HG03060 (cell line): ENCODE measurements around the gene SCUBE1.
"Not testable (repeated sequence)": the region's sequence is repeated elsewhere in the genome, so short reads cannot be mapped to it uniquely, and the experiment has no call there.

Experiments used
- ATAC-seq: cut with Tn5 transposase; IDR thresholded peaks from one replicate; pipeline ENCODE4 v1.9.1; 2021; ENCODE audit warnings: low read depth, moderate number of reproducible peaks; ENCODE audit not compliant: unreplicated experiment

The SCUBE1 gene

DNA sequence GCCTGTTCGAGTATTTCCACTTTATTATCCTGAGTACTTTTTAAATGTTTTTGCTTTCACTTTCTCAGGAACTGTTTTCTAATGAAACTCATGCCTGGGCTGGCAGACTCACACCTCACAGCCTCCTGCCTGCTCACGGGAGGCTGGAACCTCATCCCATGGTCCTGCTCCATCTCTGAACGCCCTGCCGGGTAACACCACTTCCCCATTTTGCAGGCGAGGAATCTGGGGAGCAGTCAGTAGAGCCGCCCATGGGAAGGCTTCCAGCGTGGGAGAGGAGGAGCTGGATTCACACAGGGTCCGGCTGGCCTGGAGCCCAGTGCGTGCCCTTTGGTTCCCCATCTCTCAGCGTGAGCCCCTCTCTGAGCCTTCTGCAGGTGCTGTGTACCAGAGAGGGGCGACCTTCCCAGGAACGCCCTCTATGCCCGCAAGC is 53.6 kb downstream of the SCUBE1 start:
- ATAC-seq = no peak

DNA sequence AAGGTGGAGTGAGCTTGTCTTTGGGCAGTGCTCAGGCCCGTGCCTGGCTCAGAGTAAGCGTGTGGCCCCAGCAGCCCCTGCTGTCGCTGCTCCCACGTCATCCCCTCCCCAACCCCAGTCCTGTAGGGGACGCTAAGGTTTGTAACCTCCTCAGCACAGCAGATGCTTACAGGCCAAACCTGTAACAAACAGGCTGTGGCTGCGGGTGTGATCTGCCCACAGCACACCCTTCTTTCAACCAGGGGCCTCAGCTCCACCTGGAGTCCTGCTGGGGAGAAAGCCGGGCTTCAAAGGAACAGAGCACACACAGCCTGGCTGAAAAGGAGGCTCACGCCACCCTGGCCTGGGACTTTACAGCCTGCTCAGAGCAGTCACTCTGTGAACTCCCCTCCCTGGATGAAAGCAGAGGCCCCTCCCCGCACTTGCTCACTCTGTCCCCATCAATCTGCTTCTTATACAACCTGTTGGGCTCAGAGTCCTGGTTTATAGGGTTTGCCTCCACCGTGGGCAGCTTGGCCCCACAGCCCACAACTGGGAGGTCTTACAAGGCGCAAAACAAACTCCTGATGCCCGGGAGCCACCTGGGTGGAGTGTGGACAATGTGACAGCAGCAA is 54.3 kb downstream of the SCUBE1 start:
- ATAC-seq = no peak

DNA sequence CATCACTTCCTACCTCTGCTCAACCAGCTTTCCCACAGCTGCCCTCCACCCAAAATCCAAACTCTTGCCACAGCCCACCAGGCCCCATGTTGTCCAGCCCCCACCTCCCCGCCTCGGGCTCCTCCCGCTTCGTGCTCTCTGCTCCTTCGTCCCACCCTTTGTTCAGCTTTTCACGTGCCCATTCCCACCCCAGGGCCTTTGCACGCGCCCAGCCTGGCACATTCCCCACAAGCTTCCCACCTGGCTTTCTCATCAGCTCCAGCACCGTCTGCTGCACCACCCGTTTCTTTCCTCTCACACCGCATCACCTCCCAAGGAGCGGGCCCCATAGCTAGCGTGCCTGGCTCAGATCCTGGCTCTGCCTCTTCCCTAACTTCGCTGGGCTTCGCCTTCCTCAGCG is 54.8 kb downstream of the SCUBE1 start:
- no peak for ATAC-seq

DNA sequence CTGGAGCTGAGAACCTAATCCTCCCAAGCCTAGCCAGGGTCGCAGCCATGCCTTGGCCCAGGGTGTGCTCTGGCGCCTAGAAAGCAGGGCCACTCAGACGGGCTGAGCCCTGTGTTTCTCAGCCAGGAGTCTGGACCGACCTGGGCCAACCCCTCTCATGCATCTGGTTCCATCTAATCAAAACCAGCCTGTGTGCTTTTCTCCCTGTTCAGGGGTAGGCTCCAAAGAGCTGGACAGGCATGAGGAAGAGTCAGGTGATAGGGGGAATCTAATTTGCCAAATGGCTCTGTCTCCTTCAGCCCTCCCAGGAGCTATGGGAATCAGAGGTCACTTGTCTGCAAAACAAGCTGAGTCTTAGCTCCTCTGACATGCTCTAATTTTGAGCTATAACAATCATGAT is 55.7 kb downstream of the SCUBE1 start:
- no peak for ATAC-seq

DNA sequence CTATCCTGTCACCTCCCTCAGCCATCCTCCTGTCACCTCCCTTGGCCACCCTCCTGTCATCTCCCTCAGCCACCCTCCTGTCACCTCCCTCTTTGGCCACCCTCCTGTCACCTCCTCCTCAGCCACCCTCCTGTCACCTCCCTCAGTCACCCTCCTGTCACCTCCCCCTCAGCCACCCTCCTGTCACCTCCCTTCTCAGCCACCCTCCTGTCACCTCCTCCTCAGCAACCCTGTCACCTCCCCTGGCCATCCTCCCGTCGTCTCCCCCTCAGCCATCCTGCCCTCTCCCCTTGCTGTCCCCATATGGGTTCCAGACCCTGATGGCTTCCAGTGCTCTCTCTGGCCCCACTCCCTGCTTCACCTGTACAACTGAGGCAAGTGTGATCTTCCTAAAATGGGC is 61.8 kb downstream of the SCUBE1 start:
- ATAC-seq = no peak

DNA sequence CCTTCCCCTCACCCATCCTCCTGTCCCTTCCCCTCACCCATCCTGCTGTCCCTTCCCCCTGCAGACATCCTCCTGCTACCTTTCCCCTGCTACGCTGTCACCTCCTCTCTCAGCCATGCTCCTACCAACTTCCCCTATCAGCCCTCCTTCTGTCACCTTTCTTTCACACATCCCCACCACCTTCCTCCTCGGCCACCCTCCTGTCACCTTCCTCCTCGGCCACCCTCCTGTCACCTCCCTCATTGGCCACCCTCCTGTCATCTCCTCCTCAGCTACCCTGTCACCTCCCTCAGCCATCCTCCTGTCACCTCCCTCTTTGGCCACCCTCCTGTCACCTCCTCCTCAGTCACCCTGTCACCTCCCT is 62.7 kb downstream of the SCUBE1 start:
- not testable (repeated sequence) for ATAC-seq

DNA sequence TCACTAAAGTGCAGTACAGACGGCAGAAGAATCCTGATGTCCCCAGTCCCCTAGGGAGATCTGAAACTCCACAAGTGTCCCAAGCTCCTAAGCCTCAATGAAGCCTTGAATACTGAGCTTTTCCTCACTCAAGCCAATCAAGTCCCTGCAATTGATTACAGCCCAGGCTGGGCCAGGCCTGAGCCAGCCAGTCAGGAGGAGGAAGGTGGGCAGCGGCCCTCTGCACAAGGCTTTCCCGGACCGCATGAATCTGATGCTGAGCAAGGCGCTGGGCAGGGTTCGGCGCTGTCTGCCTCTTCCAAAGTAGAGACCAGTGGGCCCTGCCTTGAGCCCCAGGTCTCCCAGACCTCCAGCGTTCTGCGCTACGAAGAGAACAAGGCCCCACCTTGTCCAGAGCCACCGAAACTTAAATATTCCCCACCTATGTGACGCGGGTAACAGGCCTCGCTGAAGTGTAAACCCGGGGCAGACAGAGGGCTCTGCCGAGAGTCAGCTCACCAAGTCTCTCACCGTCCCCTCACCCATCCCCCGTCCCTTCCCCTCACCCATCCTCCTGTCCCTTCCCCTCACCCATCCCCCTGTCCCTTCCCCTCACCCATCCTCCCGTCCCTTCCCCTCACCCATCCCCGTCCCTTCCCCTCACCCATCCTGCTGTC is 63.2 kb downstream of the SCUBE1 start:
- no peak for ATAC-seq

DNA sequence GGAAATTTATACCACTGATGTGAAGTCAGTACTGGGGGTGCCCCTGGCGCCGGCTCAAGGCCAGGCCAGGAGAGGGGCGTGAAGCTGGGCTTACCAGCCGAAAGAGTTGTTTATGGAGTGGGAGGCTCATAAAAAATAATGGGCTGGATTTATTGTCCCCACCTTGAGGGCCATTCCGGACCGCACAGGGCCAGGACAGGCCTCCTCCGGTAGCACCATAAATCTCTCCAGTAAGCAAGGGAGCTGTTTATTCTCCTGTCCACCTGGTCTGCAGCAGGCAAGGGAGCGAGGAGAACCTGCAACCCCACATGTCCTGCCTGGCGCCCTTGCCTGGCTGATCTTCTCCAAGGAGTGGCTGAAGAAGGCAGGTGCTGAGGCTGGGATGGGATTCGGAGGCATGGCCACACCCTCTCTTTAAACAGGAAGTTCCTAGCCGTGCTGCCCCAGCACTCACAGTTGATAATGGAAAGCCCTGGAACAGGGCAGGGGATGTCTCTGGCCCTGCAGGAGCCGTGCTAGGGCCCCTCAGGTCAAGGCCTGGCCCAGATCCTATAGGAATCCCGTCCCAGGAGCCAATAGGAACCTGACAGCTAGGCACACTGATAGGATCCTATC is 65.1 kb downstream of the SCUBE1 start:
- ATAC-seq = no peak

DNA sequence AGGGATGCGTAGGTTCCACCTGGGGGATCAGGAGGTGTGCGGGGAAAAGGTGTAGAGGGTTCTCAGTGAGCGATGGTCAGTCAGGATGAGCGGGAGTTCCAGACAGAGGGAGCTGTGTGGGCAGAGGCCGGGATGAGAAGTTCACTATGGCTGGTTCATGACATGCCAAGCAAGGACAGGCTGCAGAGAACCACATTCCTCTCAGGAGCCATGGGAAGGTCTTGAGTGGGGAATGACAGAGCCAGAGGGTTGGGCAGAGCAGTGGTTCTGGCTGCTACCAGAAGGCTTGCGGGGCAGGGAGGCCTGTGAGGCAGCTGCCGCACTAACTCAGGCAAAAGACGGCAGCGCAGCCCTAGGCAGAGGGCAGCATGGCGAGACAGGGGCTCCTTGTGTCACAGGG is 66.1 kb downstream of the SCUBE1 start:
- ATAC-seq = no peak

DNA sequence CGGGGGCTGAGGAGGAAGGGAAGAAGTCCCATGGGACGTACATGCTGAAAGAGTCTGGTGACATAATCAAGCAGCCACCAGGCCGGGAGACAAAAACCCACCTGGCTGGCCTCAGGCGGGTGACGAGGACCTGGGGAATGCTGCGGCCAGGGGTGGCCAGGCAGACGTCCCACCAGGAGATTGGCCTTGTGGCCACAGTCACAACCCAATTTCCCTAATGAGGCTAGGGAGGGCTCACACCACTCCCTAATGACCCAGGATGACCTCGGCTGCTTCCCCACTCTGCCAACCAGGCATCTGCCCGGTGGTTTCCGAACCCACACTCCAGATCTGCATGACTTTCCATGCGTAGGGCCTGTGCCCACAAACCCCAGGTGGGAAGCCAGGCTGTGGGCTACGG is 66.9 kb downstream of the SCUBE1 start:
- no peak for ATAC-seq

DNA sequence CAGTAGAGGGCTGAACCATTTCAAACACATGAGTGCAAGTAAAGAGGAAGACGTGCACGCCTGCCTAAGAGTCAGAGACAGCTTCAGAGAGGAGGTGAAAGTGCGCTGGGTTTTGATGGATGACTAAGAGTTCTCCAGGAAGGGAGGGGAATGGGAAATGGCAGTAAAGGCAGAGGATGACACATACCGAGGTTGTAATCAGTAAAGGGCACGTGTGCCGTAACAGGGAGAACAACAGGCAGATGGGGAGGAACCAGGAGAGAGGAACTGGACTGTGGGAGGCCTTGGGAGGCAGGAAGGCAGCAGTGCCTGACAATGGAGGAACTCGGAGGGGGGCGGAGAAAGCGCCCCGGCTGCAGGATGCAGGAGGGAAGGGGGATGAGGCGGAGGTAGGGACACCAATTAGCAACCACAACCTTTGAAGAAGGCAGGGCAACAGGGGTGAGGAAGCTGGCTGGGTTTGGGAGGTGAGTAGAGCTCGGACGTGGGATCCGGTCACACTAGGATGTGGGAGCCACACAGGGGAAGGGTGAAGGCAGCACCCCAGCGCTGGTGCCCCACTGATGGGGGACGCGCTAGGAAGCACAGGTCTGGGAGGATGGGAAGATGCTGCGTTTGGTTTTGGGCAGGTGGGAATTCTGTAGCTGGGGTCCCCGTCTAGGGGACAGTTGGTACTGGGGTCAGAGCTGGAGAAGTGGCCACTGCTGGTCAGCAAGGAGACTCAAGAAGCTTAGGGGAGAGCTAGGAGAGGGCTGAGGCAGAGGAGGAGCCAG is 67.4 kb downstream of the SCUBE1 start:
- no peak for ATAC-seq

DNA sequence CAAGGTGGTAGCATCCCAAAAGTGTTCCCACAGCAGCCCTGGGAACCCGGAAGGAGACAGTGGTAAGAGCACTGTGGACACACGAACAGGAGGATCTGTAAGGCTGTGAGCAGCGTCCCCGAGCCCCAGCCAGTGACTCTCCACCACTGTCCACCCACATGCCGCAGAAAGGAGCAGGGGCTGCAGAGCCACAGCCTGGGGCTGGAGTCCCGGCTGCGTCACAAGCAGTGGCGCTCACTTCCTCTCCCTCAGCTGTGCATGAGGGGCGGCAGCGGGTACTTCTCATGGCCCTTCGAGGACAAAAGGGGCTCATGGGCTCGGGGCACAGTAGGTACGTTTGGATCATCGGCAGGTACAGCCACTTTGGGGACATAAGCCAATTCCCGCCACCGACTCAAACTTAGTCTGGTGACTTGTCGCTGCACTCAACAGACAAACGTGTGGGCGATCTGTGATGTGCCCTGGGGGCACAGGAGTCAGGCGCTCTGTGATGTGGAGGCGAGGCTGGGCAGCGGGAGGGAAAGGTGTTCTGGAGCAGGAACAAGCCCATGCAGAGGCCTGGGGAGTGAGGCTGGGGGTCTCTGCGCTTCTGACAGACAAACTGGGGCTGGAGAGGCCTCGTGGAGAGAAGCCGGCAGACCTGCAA is 68.5 kb downstream of the SCUBE1 start:
- no peak for ATAC-seq

DNA sequence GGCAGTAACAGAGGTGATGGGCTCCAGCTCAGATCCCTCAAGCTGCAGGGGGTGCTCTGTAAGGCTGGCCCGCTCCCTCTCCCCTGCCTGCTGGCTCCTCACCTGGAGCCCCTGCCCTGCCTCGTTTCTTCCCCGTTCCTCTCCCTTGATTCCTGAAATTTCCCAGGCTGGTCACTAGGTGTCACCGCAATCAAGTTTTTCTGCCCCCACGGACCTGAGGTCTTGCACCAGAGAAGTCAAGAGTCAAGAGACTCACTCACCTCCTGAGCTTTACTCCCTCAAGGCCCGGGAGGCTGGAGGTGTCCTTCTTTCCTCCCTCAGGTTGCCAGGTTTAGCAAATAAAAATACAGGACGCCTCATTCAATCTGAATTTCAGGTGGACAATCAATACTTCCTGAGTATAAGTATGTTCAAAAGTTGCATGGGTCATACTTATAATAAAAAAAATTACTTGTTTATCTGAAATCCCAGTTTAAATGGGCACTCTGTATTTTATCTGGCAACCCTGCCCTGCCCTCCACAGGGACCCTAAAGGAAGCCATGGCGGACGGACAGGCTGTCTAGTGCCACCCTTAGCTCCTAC is 69.2 kb downstream of the SCUBE1 start:
- no peak for ATAC-seq

DNA sequence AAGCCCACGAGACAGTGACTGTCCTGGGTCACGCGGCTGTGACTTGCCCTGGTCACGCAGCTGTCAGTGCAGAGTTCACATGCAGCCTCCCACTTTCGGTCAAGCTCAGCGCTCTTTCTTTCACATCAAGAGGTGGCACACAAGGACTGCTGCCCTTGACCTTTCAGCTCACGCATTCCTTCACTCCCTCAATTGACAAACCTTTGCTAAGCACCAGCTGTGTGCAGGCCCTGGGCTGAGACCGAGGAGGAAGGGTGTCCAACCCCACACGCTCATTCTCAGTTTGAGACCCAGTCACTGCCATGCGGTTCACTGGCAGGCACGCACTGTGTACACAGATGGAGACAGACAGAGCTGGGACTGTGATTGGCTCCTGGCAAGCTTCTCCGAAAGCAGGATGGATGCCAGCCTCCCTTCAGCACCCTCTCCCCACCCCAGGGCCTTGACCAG is 70.3 kb downstream of the SCUBE1 start:
- ATAC-seq = no peak

DNA sequence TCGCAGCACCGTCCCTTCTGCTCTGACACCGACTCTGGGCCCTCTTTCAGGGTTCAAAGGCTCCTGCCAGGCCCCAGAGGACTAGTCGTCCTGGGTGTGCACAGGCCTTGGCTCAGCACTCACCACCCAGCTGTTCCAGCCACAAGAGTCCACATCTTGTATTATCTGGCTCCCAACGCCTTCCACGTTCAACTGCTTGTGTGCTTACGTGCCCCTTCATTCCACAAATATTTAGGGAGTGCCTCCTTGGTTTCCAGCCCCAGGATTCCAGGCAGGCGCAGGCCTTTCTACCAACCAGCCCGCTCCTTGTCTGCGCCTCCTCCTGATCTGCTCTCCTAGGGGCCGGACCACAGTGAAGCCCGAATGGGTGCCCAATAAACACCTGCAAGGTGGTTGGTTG is 70.9 kb downstream of the SCUBE1 start:
- no peak for ATAC-seq

DNA sequence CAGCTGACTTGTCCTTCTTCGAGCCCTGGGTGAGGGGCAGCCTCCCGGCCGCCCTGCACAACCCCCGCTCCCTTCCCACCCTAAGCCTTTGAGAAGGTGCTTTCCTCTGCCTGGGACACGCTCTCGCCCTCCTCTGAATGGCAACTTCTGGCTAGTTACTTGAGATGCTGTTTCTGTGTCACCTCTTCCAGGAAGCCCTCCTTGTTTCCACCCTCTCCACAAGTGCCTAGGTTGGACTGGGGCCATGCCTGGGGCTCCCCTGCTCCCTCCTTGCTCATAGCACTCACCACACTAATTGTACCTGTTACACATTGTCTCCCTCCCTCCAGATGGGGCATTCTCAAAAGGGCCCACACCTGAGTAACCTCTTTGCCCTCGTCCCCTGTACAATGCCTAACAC is 72.2 kb downstream of the SCUBE1 start:
- ATAC-seq = no peak

DNA sequence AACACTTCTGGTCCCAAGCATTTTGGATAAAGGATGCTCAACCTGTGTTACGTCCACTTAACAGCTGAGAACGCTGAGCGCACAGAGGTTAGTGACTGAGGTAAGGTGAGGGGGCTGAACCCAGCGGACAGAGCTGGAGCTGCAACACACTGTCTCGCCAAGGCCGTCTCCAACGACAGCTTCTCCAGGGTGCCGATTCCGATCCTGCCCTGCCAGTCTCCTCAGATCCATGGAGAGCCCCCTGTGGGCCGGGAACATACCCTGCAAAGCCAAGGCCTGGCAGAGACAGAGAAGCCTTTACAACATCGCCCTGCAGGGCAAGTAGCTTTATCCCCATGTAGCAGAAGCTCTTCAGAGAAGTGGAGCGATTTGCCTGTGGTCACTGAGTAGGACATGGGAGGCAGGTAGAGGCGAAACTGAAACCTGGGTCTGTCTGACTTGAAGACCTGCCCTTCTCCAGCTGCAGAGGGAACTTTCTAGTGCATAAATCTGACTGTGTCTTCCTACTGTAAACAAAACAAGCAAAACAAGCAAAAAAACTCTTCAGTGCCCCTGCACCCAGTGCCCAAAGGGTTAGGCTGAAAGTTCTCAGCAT is 72.8 kb downstream of the SCUBE1 start:
- no peak for ATAC-seq

DNA sequence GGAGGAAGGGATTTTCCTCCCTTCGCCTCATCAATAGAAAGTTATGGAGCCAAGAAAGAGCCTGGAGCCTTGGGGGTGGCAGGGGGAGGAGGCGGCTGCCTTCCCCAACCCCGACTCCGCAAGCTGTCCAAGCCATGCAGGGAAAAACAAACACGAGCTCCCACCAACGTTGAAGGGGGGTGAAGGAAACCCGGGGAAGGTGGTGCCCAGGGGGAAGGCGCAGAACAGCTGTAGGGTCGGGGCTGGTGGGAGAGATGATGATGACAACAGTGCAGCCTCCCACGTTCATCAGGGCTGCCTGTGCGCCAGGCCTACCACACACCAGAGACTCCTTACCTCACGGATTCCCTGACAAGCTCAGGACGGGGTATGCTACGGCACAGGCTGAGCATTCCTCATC is 73.5 kb downstream of the SCUBE1 start:
- no peak for ATAC-seq

DNA sequence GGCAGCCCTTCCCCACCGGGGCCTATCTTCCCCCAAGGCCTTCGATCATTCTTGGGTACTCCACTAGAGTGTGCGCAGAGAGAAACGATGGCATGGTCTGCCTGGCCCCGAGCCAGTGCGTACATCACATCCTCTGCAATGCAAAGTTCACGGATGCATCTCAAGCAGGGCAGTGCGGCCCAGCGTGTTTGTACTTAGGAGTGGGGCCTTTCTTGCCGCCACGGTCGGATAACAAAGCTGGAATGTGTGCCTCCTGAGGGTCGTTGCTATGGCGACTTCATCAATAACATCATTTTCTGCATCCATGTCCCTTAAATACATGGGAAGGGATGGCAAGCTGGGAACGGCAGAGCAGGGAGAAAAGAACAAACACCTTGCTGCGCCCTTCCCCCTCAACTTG is 73.9 kb downstream of the SCUBE1 start:
- no peak for ATAC-seq

DNA sequence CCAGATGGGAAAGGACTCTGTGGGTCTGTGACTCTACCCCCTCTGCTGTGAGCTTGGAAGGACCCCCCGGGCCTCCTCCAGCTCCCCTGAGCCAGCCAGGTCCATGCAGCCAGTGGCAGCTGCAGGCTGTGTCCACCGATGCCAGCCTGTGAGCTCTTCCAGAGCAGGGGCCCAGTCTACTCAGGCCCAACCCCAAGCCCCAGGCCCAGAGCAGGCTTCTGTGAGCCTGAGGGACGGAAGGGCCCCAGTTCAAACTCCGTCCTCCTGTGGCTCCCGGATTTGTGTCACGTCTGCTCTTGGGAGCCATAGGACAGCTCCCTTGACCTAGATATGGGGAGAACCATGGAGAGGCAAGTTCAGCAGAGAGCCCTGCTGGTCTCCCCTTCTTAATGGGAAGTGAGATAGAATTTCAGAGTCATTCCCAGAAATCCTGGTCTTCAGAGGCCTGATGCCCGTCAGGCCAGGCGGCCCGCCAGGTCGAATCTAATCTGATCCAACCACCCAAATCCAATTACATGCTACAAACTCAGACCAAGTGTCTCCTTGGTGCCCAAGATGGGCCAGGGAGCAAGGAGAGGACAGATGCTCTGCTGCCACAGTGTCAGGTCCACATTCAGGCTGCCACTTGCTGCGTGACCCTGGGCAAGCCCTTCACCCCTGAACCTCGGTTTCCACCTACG is 75.1 kb downstream of the SCUBE1 start:
- no peak for ATAC-seq
